Measurements from ENCODE around the gene HPX.
A peak's percentile ranks its signal among the peaks of the same experiment; 100 is the strongest.

The HPX gene

GRCh38 chr11:6420677-6421076, 20.1 kb downstream of the HPX start:
- in situ Hi-C loops (cut with MboI; ENCODE audit: low sequenced_read_pairs, unreplicated experiment): no loop called here
- DNase-seq (ENCODE audit: low spot score): no peak
- TF ChIP-seq CTCF (IDR thresholded peaks at IDR 0.05; ENCODE audit: borderline replicate concordance, control extremely low read depth, extremely low read depth, insufficient read depth, missing control alignments): no peak

- peak; percentile 4 for TF ChIP-seq CTCF (IDR thresholded peaks at IDR 0.05; ENCODE audit: borderline replicate concordance, control extremely low read depth, extremely low read depth, insufficient read depth, missing control alignments)
- in situ Hi-C loops (cut with MboI; ENCODE audit: low sequenced_read_pairs, unreplicated experiment): no loop called here
- DNase-seq (ENCODE audit: low spot score): peak; percentile 86
Measured at GRCh38 chr11:6419009-6419631, 21.7 kb downstream of the HPX start, which contains the start of gene APBB1. APBB1 (minus strand) TSS chr11:6419094; CDS start chr11:6411347, 7,747 bp downstream.

GRCh38 chr11:6418557-6419008, 22.2 kb downstream of the HPX start:
- in situ Hi-C loops (cut with MboI; ENCODE audit: low sequenced_read_pairs, unreplicated experiment): no loop called here
- DNase-seq (ENCODE audit: low spot score): no peak
- TF ChIP-seq CTCF (IDR thresholded peaks at IDR 0.05; ENCODE audit: borderline replicate concordance, control extremely low read depth, extremely low read depth, insufficient read depth, missing control alignments): no peak

- DNase-seq (ENCODE audit: low spot score): no peak
- TF ChIP-seq CTCF (IDR thresholded peaks at IDR 0.05; ENCODE audit: borderline replicate concordance, control extremely low read depth, extremely low read depth, insufficient read depth, missing control alignments): no peak
- in situ Hi-C loops (cut with MboI; ENCODE audit: low sequenced_read_pairs, unreplicated experiment): no loop called here
Measured at GRCh38 chr11:6417907-6418556, 22.8 kb downstream of the HPX start.

GRCh38 chr11:6415797-6416196, 25.0 kb downstream of the HPX start:
- in situ Hi-C loops (cut with MboI; ENCODE audit: low sequenced_read_pairs, unreplicated experiment): no loop called here
- no peak for TF ChIP-seq CTCF (IDR thresholded peaks at IDR 0.05; ENCODE audit: borderline replicate concordance, control extremely low read depth, extremely low read depth, insufficient read depth, missing control alignments)
- DNase-seq (ENCODE audit: low spot score): no peak

GRCh38 chr11:6414874-6415328, 25.9 kb downstream of the HPX start:
- no peak for TF ChIP-seq CTCF (IDR thresholded peaks at IDR 0.05; ENCODE audit: borderline replicate concordance, control extremely low read depth, extremely low read depth, insufficient read depth, missing control alignments)
- in situ Hi-C loops (cut with MboI; ENCODE audit: low sequenced_read_pairs, unreplicated experiment): no loop called here
- no peak for DNase-seq (ENCODE audit: low spot score)

Data from GM13976 (cell line).